Activated B cell treated with CpG ODN at 0.5 μM for 24 hours (primary cell): ENCODE measurements around the gene ST6GALNAC3. TPM values are rescaled to one million over a fixed set of nuclear protein-coding genes. Genes with fewer than 3 reads are reported as not detected.

Source experiments
- ATAC-seq: fragments of 200-7000 bp; cut with Tn5 transposase; one replicate; pipeline ENCODE4 v1.10.0; 2021; ENCODE audit warnings: low read depth, mild to moderate bottlenecking, moderate library complexity
- CTCF ChIA-PET: fragments of 350-600 bp; sonication (Branson Sonifier 250); formaldehyde crosslinking; loops from one replicate; lab custom pipeline; 2021; ENCODE audit warnings: antibody characterized with exemption; lab: Charles Lee
- POLR2A ChIA-PET: fragments of 350-600 bp; sonication (Branson Sonifier 250); formaldehyde crosslinking; loops from one replicate; lab custom pipeline; 2021; ENCODE audit warnings: antibody characterized with exemption; lab: Charles Lee
- DNase-seq: peaks from one replicate; pipeline ENCODE4 v3.0.0; 2022
- H3K27ac Mint-ChIP-seq: one replicate; pipeline ENCODE4 v1.8.0; 2020; ENCODE audit warnings: mixed read lengths
- H3K27me3 Mint-ChIP-seq: one replicate; pipeline ENCODE4 v1.8.0; 2021; ENCODE audit warnings: mixed read lengths
- H3K36me3 Mint-ChIP-seq: one replicate; pipeline ENCODE4 v1.8.0; 2021; ENCODE audit warnings: low read depth, mixed read lengths
- H3K4me1 Mint-ChIP-seq: one replicate; pipeline ENCODE4 v1.8.0; 2021; ENCODE audit warnings: mixed read lengths
- H3K4me3 Mint-ChIP-seq: one replicate; pipeline ENCODE4 v1.8.0; 2020; ENCODE audit warnings: mild to moderate bottlenecking, mixed read lengths
- H3K9me3 Mint-ChIP-seq: one replicate; pipeline ENCODE4 v1.8.0; 2020; ENCODE audit warnings: mixed read lengths
- CTCF ChIP-seq: fragments of 200-600 bp; IDR thresholded peaks from one replicate; pipeline ENCODE4 v1.8.0; 2022; ENCODE audit warnings: antibody characterized with exemption, mild to moderate bottlenecking
- intact Hi-C: fragments of 100-400 bp; cut with micrococcal nuclease; formaldehyde crosslinking; loops from one replicate; pipeline ENCODE4 v1.15.1; 2024
- total RNA-seq: library from RNA; stranded (reverse); gene quantifications from 2 replicates; pipeline ENCODE4 v1.2.3, GENCODE V29; 2022

ST6GALNAC3 gene
- total RNA-seq, 1 donor from 2014 or later: 12.6 TPM

GRCh38 chr1:76209238-76209637 is 134.7 kb downstream of the ST6GALNAC3 start:
- DNase-seq: no peak
- peaks cover 19% of the 10 kb centered on the region for H3K4me1 Mint-ChIP-seq
- no peaks in the 10 kb centered on the region for H3K27me3 Mint-ChIP-seq
- no peaks in the 10 kb centered on the region for H3K9me3 Mint-ChIP-seq
- ChIA-PET CTCF (no interaction called here), POLR2A (no interaction called here)
- H3K4me3 Mint-ChIP-seq: no peak overlapping the region
- TF ChIP-seq CTCF: no peak
- no peak for ATAC-seq
- H3K27ac Mint-ChIP-seq: no peak overlapping the region
- no peaks in the 10 kb centered on the region for H3K36me3 Mint-ChIP-seq
- intact Hi-C loops: no loop called here

- no peak overlapping the region for H3K27ac Mint-ChIP-seq
- CTCF ChIA-PET: no interaction called here
- H3K4me3 Mint-ChIP-seq: no peak overlapping the region
- H3K9me3 Mint-ChIP-seq: no peaks in the 10 kb centered on the region
- ATAC-seq: no peak
- no peak for TF ChIP-seq CTCF
- intact Hi-C loops: no loop called here
- DNase-seq: no peak
- peaks cover 19% of the 10 kb centered on the region for H3K4me1 Mint-ChIP-seq
- no peaks in the 10 kb centered on the region for H3K27me3 Mint-ChIP-seq
- no peaks in the 10 kb centered on the region for H3K36me3 Mint-ChIP-seq
- POLR2A ChIA-PET: no interaction called here
Observed at GRCh38 chr1:76209648-76210047, 135.1 kb downstream of the ST6GALNAC3 start.

GRCh38 chr1:76210160-76210559 is 135.6 kb downstream of the ST6GALNAC3 start:
- DNase-seq (no peak), ATAC-seq (no peak)
- H3K9me3 Mint-ChIP-seq: no peaks in the 10 kb centered on the region
- CTCF ChIA-PET: no interaction called here
- intact Hi-C loops: no loop called here
- H3K36me3 Mint-ChIP-seq: no peaks in the 10 kb centered on the region
- no peak overlapping the region for H3K27ac Mint-ChIP-seq
- no peak for TF ChIP-seq CTCF
- no peaks in the 10 kb centered on the region for H3K27me3 Mint-ChIP-seq
- H3K4me3 Mint-ChIP-seq: no peak overlapping the region
- POLR2A ChIA-PET: no interaction called here
- H3K4me1 Mint-ChIP-seq: peaks cover 19% of the 10 kb centered on the region

GRCh38 chr1:76218888-76219287 is 144.3 kb downstream of the ST6GALNAC3 start:
- H3K36me3 Mint-ChIP-seq: no peaks in the 10 kb centered on the region
- CTCF ChIA-PET: interaction anchor here (0.6 to 1.8 kb wide), 3 partner anchors 64 to 72 kb away, joined by 3 to 6 read pairs (median 5); no protein-coding TSS in a partner anchor
- POLR2A ChIA-PET: interaction anchor here (0.6 to 1.3 kb wide), 3 partner anchors 28 to 1342 kb away, joined by 3 to 9 read pairs (median 9); no protein-coding TSS in a partner anchor
- DNase-seq: no peak
- peak overlapping the region; percentile 56 for H3K4me3 Mint-ChIP-seq
- intact Hi-C loops: loop anchor here (1.0 to 2.0 kb wide), 4 partner anchors 28 to 144 kb away; no protein-coding TSS in a partner anchor
- no peak for ATAC-seq
- no peak for TF ChIP-seq CTCF
- H3K27ac Mint-ChIP-seq: peak overlapping the region; percentile 90
- H3K9me3 Mint-ChIP-seq: no peaks in the 10 kb centered on the region
- no peaks in the 10 kb centered on the region for H3K27me3 Mint-ChIP-seq
- H3K4me1 Mint-ChIP-seq: peaks cover 23% of the 10 kb centered on the region

- Mint-ChIP-seq H3K27ac (peak overlapping the region; percentile 90), H3K36me3 (no peaks in the 10 kb centered on the region), H3K27me3 (no peaks in the 10 kb centered on the region), H3K4me3 (peak overlapping the region; percentile 56), H3K9me3 (no peaks in the 10 kb centered on the region), H3K4me1 (peaks cover 23% of the 10 kb centered on the region)
- CTCF ChIA-PET: interaction anchor here (1.5 to 1.8 kb wide), 2 partner anchors 65 to 66 kb away, joined by 5 to 6 read pairs; no protein-coding TSS in a partner anchor
- DNase-seq (peak; percentile 37), ATAC-seq (peak; percentile 89)
- POLR2A ChIA-PET: interaction anchor here (1.1 to 1.3 kb wide), 2 partner anchors 29 to 75 kb away, joined by 3 to 9 read pairs; no protein-coding TSS in a partner anchor
- no peak for TF ChIP-seq CTCF
- intact Hi-C loops: loop anchor here (1.0 to 2.0 kb wide), 4 partner anchors 29 to 144 kb away; no protein-coding TSS in a partner anchor
Observed at GRCh38 chr1:76219366-76219818, 144.8 kb downstream of the ST6GALNAC3 start.
